ENCODE measurements around the gene CRCP.

Gene CRCP

GRCh38 chr7:66188645-66189044, 74.0 kb downstream of the CRCP start:
- TF ChIP-seq CTCF (IDR thresholded peaks at IDR 0.05; ENCODE audit: extremely low read depth, missing control alignments): no peak
- no peak for DNase-seq (ENCODE audit: low spot score)

DNA sequence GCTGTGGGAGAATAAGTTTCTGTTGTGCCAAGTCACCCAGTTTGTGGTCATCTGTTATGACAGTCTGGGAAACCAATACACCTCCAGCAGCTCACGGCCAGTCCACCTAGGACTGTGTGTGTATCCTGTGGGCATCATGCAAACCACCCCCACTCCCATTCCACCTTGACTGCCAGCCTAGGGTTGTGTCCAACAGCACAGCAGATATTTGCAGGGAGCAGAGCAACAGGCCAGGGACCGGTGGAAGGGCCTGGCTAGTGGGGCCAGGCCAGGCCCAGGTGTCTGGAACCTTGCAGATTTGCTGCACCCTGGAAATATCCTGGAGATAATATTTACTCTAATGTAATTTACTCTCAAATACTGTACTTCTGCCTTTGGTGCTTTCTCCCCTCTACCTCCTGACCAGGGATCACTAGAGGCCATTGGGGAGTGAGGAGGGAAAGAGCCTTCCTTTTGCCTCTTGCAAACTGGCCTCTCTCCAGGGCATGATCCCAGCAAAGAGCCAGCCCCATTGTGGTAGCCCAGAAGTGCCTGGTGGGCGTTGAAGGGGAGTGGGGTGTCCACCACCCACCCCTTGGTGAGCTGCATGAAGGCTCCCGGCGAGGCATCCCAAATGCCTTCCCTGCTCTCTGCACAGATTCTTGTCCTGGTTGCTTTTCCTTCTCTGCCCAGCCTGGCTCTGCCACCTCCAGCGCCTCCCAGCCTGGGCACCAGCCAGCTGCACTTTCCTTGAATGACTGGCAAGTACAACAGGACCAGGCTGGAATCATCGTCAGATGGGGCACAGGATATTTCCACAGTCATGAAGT, 75.3 kb downstream of the CRCP start:
- TF ChIP-seq CTCF (IDR thresholded peaks at IDR 0.05; ENCODE audit: extremely low read depth, missing control alignments): no peak
- DNase-seq (ENCODE audit: low spot score): no peak

DNA sequence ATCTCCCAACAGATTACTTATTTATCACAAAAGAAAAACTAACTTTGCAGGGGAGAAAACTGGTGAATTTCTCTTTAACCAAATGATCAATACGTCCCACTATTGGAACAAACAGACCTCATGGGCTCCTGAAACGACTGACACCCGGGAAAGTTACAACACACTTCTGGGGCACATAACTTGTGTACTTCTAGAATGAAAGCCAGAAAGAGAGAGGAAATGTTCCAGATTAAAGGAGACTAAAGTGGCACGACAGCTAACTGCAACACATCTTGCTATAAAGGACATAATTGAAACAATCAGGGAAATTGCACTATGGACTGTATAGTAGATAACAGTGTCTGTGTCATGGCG, 75.8 kb downstream of the CRCP start:
- no peak for TF ChIP-seq CTCF (IDR thresholded peaks at IDR 0.05; ENCODE audit: extremely low read depth, missing control alignments)
- DNase-seq (ENCODE audit: low spot score): no peak

DNA sequence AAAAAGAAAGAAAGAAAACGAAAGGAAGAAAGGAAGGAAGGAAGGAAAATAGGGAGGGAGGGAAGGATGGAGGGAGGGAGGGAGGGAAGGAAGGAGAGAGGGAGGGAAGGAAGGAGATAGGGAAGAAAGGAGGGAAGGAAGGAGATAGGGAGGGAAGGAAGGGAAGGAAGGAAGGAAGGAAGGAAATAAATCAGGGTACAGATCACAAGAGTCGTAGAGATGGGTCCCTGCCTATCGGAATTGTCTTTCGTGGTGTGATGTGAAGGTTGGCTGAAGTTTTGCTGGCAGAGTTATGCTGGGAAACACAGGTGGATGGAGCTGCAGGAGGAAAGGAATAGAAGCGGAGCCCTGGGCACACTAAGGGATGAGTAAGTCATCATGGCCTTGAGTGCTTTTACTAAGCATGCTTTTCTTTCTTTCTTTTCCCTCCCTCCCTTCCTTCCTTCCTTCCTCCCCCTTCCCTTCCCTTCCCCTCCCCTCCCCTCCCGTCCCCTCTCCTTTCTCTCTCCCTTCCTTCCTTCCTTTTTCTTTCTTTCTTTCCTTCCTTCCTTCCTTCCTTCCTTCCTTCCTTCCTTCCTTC, 78.6 kb downstream of the CRCP start:
- no peak for DNase-seq (ENCODE audit: low spot score)
- TF ChIP-seq CTCF (IDR thresholded peaks at IDR 0.05; ENCODE audit: extremely low read depth, missing control alignments): no peak

DNA sequence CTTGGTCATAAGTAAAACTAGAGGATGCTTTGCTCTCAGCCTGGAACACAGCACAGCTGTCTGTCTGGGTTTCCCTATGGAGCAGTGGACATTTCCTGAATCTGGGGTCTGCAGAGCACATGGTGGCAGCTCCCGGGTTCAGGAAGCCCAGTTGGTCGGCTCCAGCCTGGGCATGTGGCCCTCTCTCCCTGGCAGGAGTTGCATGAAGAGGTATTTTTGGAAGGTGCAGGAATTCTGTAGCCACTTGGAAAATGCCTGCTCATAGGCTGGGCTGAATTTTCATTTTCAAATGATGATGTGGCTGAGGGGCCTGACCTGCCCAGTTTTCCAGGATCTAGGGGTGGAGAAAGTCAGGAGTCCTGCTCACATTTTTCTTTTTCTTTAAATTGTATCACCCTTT, 83.8 kb downstream of the CRCP start:
- no peak for TF ChIP-seq CTCF (IDR thresholded peaks at IDR 0.05; ENCODE audit: extremely low read depth, missing control alignments)

GRCh38 chr7:66198956-66199355, 84.3 kb downstream of the CRCP start:
- DNase-seq (ENCODE audit: low spot score): no peak
- no peak for TF ChIP-seq CTCF (IDR thresholded peaks at IDR 0.05; ENCODE audit: extremely low read depth, missing control alignments)

More for the DNA sequence above, 83.8 kb downstream of the CRCP start:
- no peak for DNase-seq (ENCODE audit: low spot score)

DNA sequence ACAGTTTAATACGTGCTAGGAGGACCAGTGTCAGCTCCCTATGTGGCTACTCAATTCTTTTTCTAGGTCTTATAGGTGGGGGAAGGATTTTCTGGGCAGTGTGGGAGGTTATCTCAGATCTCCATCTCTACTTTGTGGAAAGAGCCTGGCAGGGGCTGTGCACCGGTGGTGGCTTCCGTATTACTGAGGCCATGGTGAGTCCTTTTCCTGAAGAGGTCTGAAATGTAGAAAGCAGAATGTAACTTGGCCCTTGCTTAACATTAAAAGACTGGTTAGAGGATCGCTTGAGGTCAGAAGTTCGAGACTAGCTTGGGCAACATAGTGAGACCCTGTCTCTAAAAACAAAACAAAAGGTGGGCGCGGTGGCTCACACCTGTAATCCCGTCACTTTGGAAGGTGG, 87.8 kb downstream of the CRCP start:
- TF ChIP-seq CTCF (IDR thresholded peaks at IDR 0.05; ENCODE audit: extremely low read depth, missing control alignments): no peak
- DNase-seq (ENCODE audit: low spot score): no peak
